ENCODE data around the gene ANGPTL7. TPM values are rescaled to one million over a fixed set of nuclear protein-coding genes. Genes with fewer than 3 reads are reported as not detected.
A peak's percentile ranks its signal among the peaks of the same experiment; 100 is the strongest.
"Not testable (repeated sequence)": the region's sequence is repeated elsewhere in the genome, so short reads cannot be mapped to it uniquely, and the experiment has no call there.

The ANGPTL7 gene
- total RNA-seq, 3 donors from 2014 or later, result 6.6 to 30.3 (median 20.0) TPM

- no peaks in the 10 kb centered on the region for H3K36me3 ChIP-seq
- intact Hi-C loops (cut with DNase I; ENCODE audit: low total_unique reads), result no loop called here
- no peak for TF ChIP-seq POLR2AphosphoS5 (IDR thresholded peaks at IDR 0.05)
- TF ChIP-seq, protein P1, sequence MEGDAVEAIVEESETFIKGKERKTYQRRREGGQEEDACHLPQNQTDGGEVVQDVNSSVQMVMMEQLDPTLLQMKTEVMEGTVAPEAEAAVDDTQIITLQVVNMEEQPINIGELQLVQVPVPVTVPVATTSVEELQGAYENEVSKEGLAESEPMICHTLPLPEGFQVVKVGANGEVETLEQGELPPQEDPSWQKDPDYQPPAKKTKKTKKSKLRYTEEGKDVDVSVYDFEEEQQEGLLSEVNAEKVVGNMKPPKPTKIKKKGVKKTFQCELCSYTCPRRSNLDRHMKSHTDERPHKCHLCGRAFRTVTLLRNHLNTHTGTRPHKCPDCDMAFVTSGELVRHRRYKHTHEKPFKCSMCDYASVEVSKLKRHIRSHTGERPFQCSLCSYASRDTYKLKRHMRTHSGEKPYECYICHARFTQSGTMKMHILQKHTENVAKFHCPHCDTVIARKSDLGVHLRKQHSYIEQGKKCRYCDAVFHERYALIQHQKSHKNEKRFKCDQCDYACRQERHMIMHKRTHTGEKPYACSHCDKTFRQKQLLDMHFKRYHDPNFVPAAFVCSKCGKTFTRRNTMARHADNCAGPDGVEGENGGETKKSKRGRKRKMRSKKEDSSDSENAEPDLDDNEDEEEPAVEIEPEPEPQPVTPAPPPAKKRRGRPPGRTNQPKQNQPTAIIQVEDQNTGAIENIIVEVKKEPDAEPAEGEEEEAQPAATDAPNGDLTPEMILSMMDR (IDR thresholded peaks at IDR 0.05), result no peak
- no peak for TF ChIP-seq POLR2A (IDR thresholded peaks at IDR 0.05)
- H3K4me3 ChIP-seq, result no peak overlapping the region
- H3K9me3 ChIP-seq, result no peaks in the 10 kb centered on the region
- H3K4me1 ChIP-seq, result peaks cover 0 to 3% of the 10 kb centered on the region in 2 donors
- no peaks in the 10 kb centered on the region for H3K27me3 ChIP-seq
- DNase-seq (ENCODE audit: low spot score in 2 of 2), result no peak
- H3K27ac ChIP-seq, result peak overlapping the region; percentile 35 to 40
These were observed 31.8 kb upstream of the ANGPTL7 start for GRCh38 chr1:11157394-11157793.

- no peaks in the 10 kb centered on the region for H3K9me3 ChIP-seq
- no peaks in the 10 kb centered on the region for H3K27me3 ChIP-seq
- H3K27ac ChIP-seq, result peak overlapping the region; percentile 40 to 72
- DNase-seq (ENCODE audit: low spot score in 2 of 2), result no peak
- H3K4me3 ChIP-seq, result no peak overlapping the region
- TF ChIP-seq, protein P1 (IDR thresholded peaks at IDR 0.05), result no peak
- TF ChIP-seq POLR2A (IDR thresholded peaks at IDR 0.05) (no peak), POLR2AphosphoS5 (IDR thresholded peaks at IDR 0.05) (no peak)
- H3K36me3 ChIP-seq, result no peaks in the 10 kb centered on the region
- H3K4me1 ChIP-seq, result peaks cover 0 to 3% of the 10 kb centered on the region in 2 donors
- intact Hi-C loops (cut with DNase I; ENCODE audit: low total_unique reads), result no loop called here
These were observed 31.3 kb upstream of the ANGPTL7 start for GRCh38 chr1:11157867-11158266.

GRCh38 chr1:11158291-11158690 lies 30.9 kb upstream of the ANGPTL7 start:
- TF ChIP-seq POLR2AphosphoS5 (IDR thresholded peaks at IDR 0.05), result no peak
- TF ChIP-seq, protein P1 (IDR thresholded peaks at IDR 0.05), result no peak
- TF ChIP-seq POLR2A (IDR thresholded peaks at IDR 0.05), result no peak
- Histone ChIP-seq H3K27me3 (no peaks in the 10 kb centered on the region), H3K4me1 (peaks cover 0 to 3% of the 10 kb centered on the region in 2 donors), H3K27ac (peak overlapping the region; percentile 40 to 72), H3K36me3 (no peaks in the 10 kb centered on the region), H3K4me3 (no peak overlapping the region), H3K9me3 (no peaks in the 10 kb centered on the region)
- no peak for DNase-seq (ENCODE audit: low spot score in 2 of 2)
- intact Hi-C loops (cut with DNase I; ENCODE audit: low total_unique reads), result no loop called here

GRCh38 chr1:11158720-11159321 lies 30.3 kb upstream of the ANGPTL7 start:
- Histone ChIP-seq H3K27ac (peak overlapping the region in 1 of 2 donors; percentile 33), H3K4me3 (no peak overlapping the region), H3K36me3 (no peaks in the 10 kb centered on the region), H3K27me3 (no peaks in the 10 kb centered on the region), H3K9me3 (no peaks in the 10 kb centered on the region), H3K4me1 (peaks cover 0 to 3% of the 10 kb centered on the region in 2 donors)
- TF ChIP-seq, protein P1 (IDR thresholded peaks at IDR 0.05), result no peak
- TF ChIP-seq POLR2A (IDR thresholded peaks at IDR 0.05) (no peak), POLR2AphosphoS5 (IDR thresholded peaks at IDR 0.05) (no peak)
- no peak for DNase-seq (ENCODE audit: low spot score in 2 of 2)
- intact Hi-C loops (cut with DNase I; ENCODE audit: low total_unique reads), result no loop called here

- intact Hi-C loops (cut with DNase I; ENCODE audit: low total_unique reads); H3K27me3 ChIP-seq; DNase-seq (ENCODE audit: low spot score in 2 of 2); H3K27ac ChIP-seq; H3K9me3 ChIP-seq; H3K36me3 ChIP-seq; H3K4me3 ChIP-seq; H3K4me1 ChIP-seq: not testable (repeated sequence)
These were observed 26.4 kb upstream of the ANGPTL7 start for GRCh38 chr1:11162752-11163151.

- intact Hi-C loops (cut with DNase I; ENCODE audit: low total_unique reads), result not testable (repeated sequence)
These were observed 22.4 kb upstream of the ANGPTL7 start for GRCh38 chr1:11166744-11167143.

More at GRCh38 chr1:11166744-11167143, 22.4 kb upstream of the ANGPTL7 start:
- not testable (repeated sequence) for H3K4me1 ChIP-seq; H3K4me3 ChIP-seq; H3K36me3 ChIP-seq; H3K9me3 ChIP-seq; H3K27me3 ChIP-seq; DNase-seq (ENCODE audit: low spot score in 2 of 2); H3K27ac ChIP-seq

Data from breast epithelium (tissue), 4 donors.